Stomach (tissue), 9 donors: ENCODE results near the gene IER5. TPM values are rescaled to one million over a fixed set of nuclear protein-coding genes. Genes with fewer than 3 reads are reported as not detected.
A peak's percentile ranks its signal among the peaks of the same experiment; 100 is the strongest.

ENCODE experiments used
- DNase-seq, 2 donors: peaks; one replicate each; pipeline versions ENCODE4 v3.0.0 to v3.0.0-alpha.2; 2013 to 2019
- H3K27ac ChIP-seq, 5 donors: fragments of 200-600 bp in 4 of 5; sonication (generic) in 4 of 5; one replicate each; pipeline ENCODE4 v1.5.1; 2013 to 2019; ENCODE audit warnings: mild to moderate bottlenecking in 1 of 5, moderate library complexity in 1 of 5
- H3K27me3 ChIP-seq, 3 donors: fragments of 200-600 bp; sonication (generic); one replicate each; pipeline ENCODE4 v1.5.1; 2017 to 2019; ENCODE audit warnings: mixed run types in 1 of 3
- H3K36me3 ChIP-seq, 4 donors: fragments of 200-600 bp; sonication (generic); 1 replicate in 3 of 4; 2 replicates in 1 of 4; pipeline ENCODE4 v1.5.1; 2016 to 2019
- H3K4me1 ChIP-seq, 4 donors: fragments of 200-600 bp; sonication (generic); one replicate each; pipeline ENCODE4 v1.5.1; 2016 to 2019
- H3K4me3 ChIP-seq, 4 donors: fragments of 200-600 bp; sonication (generic) in 3 of 4; one replicate each; pipeline ENCODE4 v1.5.1; 2016 to 2019; ENCODE audit warnings: mild to moderate bottlenecking in 1 of 4
- H3K9me3 ChIP-seq, 4 donors: fragments of 200-600 bp; sonication (generic); one replicate each; pipeline ENCODE4 v1.5.1; 2016 to 2019
- CTCF ChIP-seq, 7 experiments: fragments of 450-650 bp in 4 of 7; fragments of 200-600 bp in 3 of 7; sonication (generic) in 3 of 7; IDR thresholded peaks; one replicate each; pipeline ENCODE4 v1.5.1; 2016 to 2019; ENCODE audit warnings: antibody characterized with exemption in 7 of 7, control low read depth in 2 of 7, mild to moderate bottlenecking in 1 of 7
- EP300 ChIP-seq: sonication (generic); formaldehyde crosslinking; IDR thresholded peaks from one replicate; pipeline ENCODE4 v1.6.1; 2017; ENCODE audit warnings: antibody characterized with exemption
- POLR2A ChIP-seq, 4 donors: fragments of 450-650 bp; IDR thresholded peaks; one replicate each; pipeline ENCODE4 v1.6.1; 2016; ENCODE audit warnings: antibody characterized with exemption in 4 of 4, control low read depth in 2 of 4, mild to moderate bottlenecking in 1 of 4, moderate library complexity in 1 of 4
- POLR2AphosphoS5 ChIP-seq, 3 donors: sonication (generic); formaldehyde crosslinking; IDR thresholded peaks; one replicate each; pipeline ENCODE4 v1.6.1; 2016; ENCODE audit warnings: antibody characterized with exemption in 3 of 3
- WGBS, 5 donors: extraction: QIAGEN DNeasy Blood & Tissue Kit in 3 of 5; methylation state at CpG; one replicate each; pipeline versions ENCODE4 v1.1.5 to v1.1.7; 2013 to 2018; 5-methylcytosine and 5-hydroxymethylcytosine counted together
- intact Hi-C: fragments of 100-400 bp; cut with DNase I; formaldehyde crosslinking; loops from one replicate; pipeline ENCODE4 v1.15.1; 2023; ENCODE audit warnings: low total_unique reads
- polyA plus RNA-seq, 3 donors: library from polyadenylated mRNA; stranded (reverse); fragments of 200-250 nt; gene quantifications; one replicate each; pipeline ENCODE4 v1.2.3, GENCODE V29; 2013
- total RNA-seq, 5 donors: library from RNA; depleted of rRNA; stranded (reverse); fragments of >200 nt; gene quantifications; one replicate each; pipeline versions ENCODE4 v1.1.0 to v1.2.3, GENCODE V29; 2014 to 2016
- donor health status: healthy with polysubstance abuse.
- donor health status: Bipolar disorder and iron deficiency.
- donor health status: healthy.

IER5 gene
- total and polyA plus RNA-seq, 8 donors = 1.2 to 33.3 (median 10.2) TPM

GRCh38 chr1:181106022-181106312, 17.5 kb downstream of the IER5 start:
- H3K4me1 ChIP-seq = peaks cover 13 to 47% (median 34%) of the 10 kb centered on the region in 4 donors
- H3K27ac ChIP-seq = peak overlapping the region; percentile 37 to 90 (median 78)
- intact Hi-C loops = no loop called here
- 52 to 61% (median 57%) methylated on average over 3 of the region's 3 CpGs for WGBS, 5 donors
- H3K4me3 ChIP-seq = peak overlapping the region; percentile 64 to 74 (median 69)
- H3K36me3 ChIP-seq = no peaks in the 10 kb centered on the region
- TF ChIP-seq EP300 (no peak), POLR2A (IDR thresholded peaks at IDR 0.05) (no peak), CTCF (IDR thresholded peaks at IDR 0.05) (no peak), POLR2AphosphoS5 (IDR thresholded peaks at IDR 0.05) (no peak)
- H3K9me3 ChIP-seq = no peaks in the 10 kb centered on the region
- DNase-seq = no peak
- H3K27me3 ChIP-seq = no peaks in the 10 kb centered on the region

- H3K27me3 ChIP-seq = no peaks in the 10 kb centered on the region
- intact Hi-C loops = no loop called here
- H3K9me3 ChIP-seq = no peaks in the 10 kb centered on the region
- H3K27ac ChIP-seq = peak overlapping the region in 2 of 5 donors; percentile 89 to 90
- no peaks in the 10 kb centered on the region for H3K36me3 ChIP-seq
- no peak overlapping the region for H3K4me3 ChIP-seq
- H3K4me1 ChIP-seq = peaks cover 13 to 44% (median 32%) of the 10 kb centered on the region in 4 donors
- 57 to 69% (median 66%) methylated on average over 6 of the region's 6 CpGs for WGBS, 5 donors
- TF ChIP-seq POLR2AphosphoS5 (IDR thresholded peaks at IDR 0.05) = no peak
- TF ChIP-seq POLR2A (IDR thresholded peaks at IDR 0.05) = no peak
- TF ChIP-seq EP300 = no peak
- no peak for TF ChIP-seq CTCF (IDR thresholded peaks at IDR 0.05)
- DNase-seq = no peak
Observed at GRCh38 chr1:181106479-181106878, 18.0 kb downstream of the IER5 start.

- no peak for DNase-seq
- TF ChIP-seq CTCF (IDR thresholded peaks at IDR 0.05) (no peak), POLR2AphosphoS5 (IDR thresholded peaks at IDR 0.05) (no peak), EP300 (no peak), POLR2A (IDR thresholded peaks at IDR 0.05) (no peak)
- intact Hi-C loops = no loop called here
- H3K4me1 ChIP-seq = peaks cover 14 to 48% (median 37%) of the 10 kb centered on the region in 4 donors
- H3K36me3 ChIP-seq = no peaks in the 10 kb centered on the region
- 33 to 57% (median 48%) methylated on average over 2 of the region's 2 CpGs for WGBS, 5 donors
- H3K9me3 ChIP-seq = no peaks in the 10 kb centered on the region
- no peaks in the 10 kb centered on the region for H3K27me3 ChIP-seq
- no peak overlapping the region for H3K4me3 ChIP-seq
- no peak overlapping the region for H3K27ac ChIP-seq
Observed at GRCh38 chr1:181107711-181108110, 19.2 kb downstream of the IER5 start.

GRCh38 chr1:181108304-181108867, 19.9 kb downstream of the IER5 start:
- no peaks in the 10 kb centered on the region for H3K9me3 ChIP-seq
- peaks cover 19 to 48% (median 42%) of the 10 kb centered on the region in 4 donors for H3K4me1 ChIP-seq
- TF ChIP-seq POLR2AphosphoS5 (IDR thresholded peaks at IDR 0.05) (no peak), CTCF (IDR thresholded peaks at IDR 0.05) (no peak), POLR2A (IDR thresholded peaks at IDR 0.05) (no peak)
- intact Hi-C loops = no loop called here
- no peak overlapping the region for H3K4me3 ChIP-seq
- no peak for DNase-seq
- WGBS, 5 donors = 58 to 70% (median 64%) methylated on average over 7 of the region's 7 CpGs
- H3K27ac ChIP-seq = no peak overlapping the region
- H3K27me3 ChIP-seq = no peaks in the 10 kb centered on the region
- H3K36me3 ChIP-seq = no peaks in the 10 kb centered on the region
